H54 (cell line): ENCODE results near the gene FOSL2.

Experiments
- DNase-seq: peaks from one replicate; pipeline ENCODE4 v3.0.0; 2011; ENCODE audit warnings: low spot score, mixed read lengths; ENCODE audit not compliant: insufficient read length
- FAIRE-seq: peaks from 3 replicates; lab custom pipeline; 2011; peaks lifted over from hg19 to GRCh38; lab: Jason Lieb, UNC
- POLR2A ChIP-seq: IDR thresholded peaks from 2 replicates; pipeline ENCODE4 v1.6.1; 2011; ENCODE audit warnings: low read depth, mild to moderate bottlenecking, low read length

FOSL2 gene

DNA sequence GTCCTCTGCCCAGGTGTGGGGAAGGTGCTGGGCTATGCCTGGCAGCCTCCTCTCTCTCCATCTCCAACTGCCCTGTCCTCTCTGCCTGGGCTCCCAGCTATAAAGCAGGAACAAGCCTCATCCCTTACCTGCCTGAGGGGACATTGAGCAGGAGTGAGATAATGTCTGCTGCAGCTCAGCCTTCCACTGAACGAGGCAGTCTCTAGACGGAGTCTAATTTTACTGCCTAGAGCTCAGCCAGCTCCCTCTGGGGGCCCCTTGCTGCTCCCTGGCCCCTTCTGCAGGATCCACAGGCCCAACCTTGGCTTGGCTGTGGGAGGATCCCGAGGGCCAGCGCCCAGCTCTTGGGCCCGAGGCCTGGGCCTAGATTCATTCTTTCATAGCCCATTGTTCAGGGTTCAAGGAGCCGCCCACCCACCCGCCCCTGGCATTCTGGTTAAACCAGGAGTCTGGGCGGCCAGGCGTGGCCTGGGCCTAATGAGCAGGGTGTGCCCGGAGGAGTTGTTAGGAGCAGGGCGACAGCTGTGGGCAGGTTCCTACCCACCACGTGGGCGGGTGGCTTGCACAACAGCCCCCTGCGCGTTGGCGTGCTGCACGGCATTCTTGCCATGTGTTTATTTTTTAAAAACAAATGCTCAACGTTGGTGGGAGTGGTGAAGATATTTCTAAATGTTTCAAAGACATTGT lies 44.6 kb downstream of the FOSL2 start:
- FAIRE-seq, result no peak
- TF ChIP-seq POLR2A, result no peak
- DNase-seq, result no peak

DNA sequence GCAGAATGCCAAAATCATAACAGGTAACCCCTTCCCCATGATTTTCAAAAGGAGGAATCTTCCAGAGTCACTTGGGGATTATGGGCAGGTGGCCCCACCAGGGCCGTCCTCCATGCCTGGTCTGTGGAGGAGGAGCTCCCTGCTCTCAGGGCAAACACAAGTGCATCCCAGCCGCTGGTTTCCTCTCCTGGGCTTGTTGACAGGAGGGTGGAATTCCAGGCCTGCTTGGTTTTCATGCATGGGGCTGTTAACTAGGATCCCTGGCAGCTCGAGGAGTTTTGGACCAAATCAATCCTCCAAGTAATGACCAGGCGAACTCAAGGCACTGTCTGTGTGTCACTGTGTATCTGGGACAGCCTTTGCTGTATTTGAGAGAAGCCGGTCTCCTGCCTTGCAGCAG lies 45.3 kb downstream of the FOSL2 start:
- DNase-seq, result no peak
- no peak for TF ChIP-seq POLR2A
- no peak for FAIRE-seq

DNA sequence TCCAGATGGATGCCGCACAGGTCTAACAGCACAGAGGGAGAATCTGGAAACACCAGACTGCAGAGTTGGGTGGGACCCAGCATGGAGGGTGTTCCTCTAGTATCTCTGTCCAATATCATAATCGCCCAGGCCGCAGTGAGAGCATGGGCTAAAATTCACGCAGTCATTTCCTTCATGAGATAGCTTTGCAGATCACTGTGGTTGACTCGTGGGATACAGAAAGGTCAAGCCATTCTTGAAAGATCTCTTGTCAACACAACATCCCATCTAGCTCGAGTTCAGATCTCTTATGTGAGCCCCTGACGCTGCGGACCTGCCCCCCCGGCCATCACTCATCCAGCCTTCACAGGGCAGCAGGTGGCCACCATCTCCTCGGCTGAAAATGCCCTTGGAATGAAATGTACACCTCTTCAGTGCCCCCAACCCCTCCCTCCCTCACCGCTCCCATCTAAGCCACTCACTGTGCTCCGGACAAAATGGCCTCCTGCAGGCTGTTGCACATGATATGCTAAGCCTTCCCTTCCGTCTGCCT lies 45.9 kb downstream of the FOSL2 start:
- no peak for FAIRE-seq
- no peak for TF ChIP-seq POLR2A

GRCh38 chr2:28439127-28439526 lies 46.5 kb downstream of the FOSL2 start:
- no peak for TF ChIP-seq POLR2A
- DNase-seq (no peak), FAIRE-seq (no peak)

More for the DNA sequence above, 45.9 kb downstream of the FOSL2 start:
- no peak for DNase-seq

DNA sequence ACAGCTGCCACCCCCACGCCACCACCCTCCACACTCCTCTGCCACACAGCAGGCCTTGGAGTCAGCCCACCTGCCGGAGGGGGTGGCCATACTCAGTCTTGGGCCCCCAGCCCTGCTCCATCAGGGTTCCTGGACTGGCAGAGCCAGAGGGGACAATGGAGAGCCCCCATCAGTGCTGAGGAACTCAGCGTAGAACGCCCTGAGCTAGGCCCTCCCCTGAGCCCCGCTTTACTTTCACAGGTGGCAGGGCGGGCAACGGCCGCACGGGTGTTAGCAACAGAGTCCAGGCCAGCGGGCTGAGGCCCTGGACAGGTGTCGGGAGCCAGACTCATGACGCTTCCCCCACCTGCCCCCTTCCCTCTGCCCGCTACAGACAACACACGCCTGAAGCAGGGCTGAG lies 47.1 kb downstream of the FOSL2 start:
- FAIRE-seq (no peak), DNase-seq (no peak)
- no peak for TF ChIP-seq POLR2A

GRCh38 chr2:28442328-28442727 lies 49.7 kb downstream of the FOSL2 start:
- DNase-seq, result no peak

DNA sequence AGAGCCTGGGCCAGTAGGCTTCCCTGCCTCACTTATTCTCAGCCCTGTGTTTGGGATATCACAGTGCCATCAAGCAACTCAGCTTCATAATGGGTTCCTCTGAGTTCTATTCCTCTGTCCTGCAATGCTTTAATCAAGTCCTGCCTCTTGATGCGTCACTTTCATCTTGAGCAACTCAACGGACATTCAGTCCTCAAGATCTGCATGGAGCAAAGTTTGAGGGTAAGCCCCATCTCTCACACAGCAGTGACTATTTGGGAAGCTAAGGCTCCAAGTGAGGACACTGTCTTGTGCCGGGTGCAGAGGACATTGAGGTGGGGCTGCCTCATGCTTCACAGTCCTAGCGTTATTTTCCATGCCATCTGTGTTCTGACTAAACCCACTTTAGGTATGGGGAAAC lies 52.3 kb downstream of the FOSL2 start:
- FAIRE-seq (no peak), DNase-seq (no peak)
- TF ChIP-seq POLR2A, result no peak

More at GRCh38 chr2:28442328-28442727, 49.7 kb downstream of the FOSL2 start:
- TF ChIP-seq POLR2A, result no peak
- FAIRE-seq, result no peak

- peak; percentile 82 for DNase-seq
- peak; percentile 30 for FAIRE-seq
- TF ChIP-seq POLR2A, result no peak
These were observed 53.0 kb downstream of the FOSL2 start for GRCh38 chr2:28445448-28446258.

GRCh38 chr2:28446531-28446930 lies 53.9 kb downstream of the FOSL2 start:
- FAIRE-seq, result no peak

DNA sequence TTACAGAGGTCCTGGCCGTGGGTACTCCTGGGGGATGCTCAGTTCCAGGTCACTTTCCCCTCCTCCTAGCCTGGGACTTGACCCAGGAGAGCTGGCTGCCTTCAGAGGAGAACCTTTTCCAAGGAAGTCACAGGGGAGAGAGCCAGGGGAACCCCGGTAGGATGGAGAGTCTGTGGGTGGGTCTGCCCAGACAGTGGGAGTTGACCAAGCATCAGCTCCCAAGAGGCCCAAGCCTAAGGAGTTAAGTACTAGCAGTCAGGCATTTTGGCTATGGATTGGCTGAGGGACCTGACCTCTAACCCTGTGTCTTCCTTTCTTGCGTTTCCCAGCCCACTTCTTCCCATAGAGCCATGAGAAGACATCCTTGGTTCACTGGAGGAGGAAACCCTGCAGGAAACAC lies 54.4 kb downstream of the FOSL2 start:
- TF ChIP-seq POLR2A, result no peak
- no peak for FAIRE-seq
- no peak for DNase-seq

More at GRCh38 chr2:28446531-28446930, 53.9 kb downstream of the FOSL2 start:
- no peak for DNase-seq
- no peak for TF ChIP-seq POLR2A

DNA sequence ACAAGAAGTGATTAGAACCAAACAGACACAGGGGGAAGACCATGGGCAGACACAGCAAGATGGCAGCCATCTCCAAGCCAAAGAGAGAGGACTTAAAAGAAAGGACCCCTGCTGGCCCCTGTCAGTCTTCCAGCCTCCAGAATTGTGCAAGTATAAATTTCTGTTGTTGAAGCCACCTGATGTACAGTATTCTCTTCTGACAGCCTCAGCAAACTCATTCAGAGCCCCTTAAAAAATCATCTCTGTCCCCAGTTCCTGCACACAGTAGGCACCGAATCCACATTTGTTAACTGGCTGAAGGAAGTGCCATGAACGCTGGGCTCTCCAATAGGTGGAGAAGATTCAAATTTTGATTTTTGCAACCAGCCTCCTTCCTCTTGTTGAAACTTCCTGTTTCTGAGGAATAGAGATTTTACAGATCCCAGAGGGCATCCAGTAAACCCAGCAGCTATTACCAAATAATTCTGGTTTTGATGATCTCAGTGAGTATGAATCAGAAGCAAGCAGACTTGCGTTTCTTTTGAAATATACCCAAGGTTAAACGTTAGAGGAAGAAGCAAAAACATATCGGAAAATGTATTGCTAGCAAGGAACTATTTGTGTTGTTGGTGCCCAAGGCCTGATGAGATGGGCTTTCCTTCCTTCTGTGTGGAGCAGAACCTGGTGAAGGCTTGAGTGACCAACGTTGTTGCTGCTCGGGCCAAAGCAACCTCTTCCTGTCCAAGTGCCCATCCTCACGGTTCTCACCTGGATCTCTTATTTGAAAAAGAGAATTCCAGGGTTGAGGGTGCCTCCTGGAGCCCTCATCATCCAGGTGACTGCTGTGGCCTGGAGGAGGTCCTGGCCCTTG lies 55.5 kb downstream of the FOSL2 start:
- FAIRE-seq (no peak), DNase-seq (no peak)
- TF ChIP-seq POLR2A, result no peak

- no peak for TF ChIP-seq POLR2A
- DNase-seq (no peak), FAIRE-seq (no peak)
These were observed 56.1 kb downstream of the FOSL2 start for GRCh38 chr2:28448793-28449100.

- DNase-seq, result no peak
- TF ChIP-seq POLR2A, result no peak
- no peak for FAIRE-seq
These were observed 56.4 kb downstream of the FOSL2 start for GRCh38 chr2:28449126-28449487.
